T-helper 17 cell (primary cell): ENCODE results near the gene HOXC9. TPM values are rescaled to one million over a fixed set of nuclear protein-coding genes. Genes with fewer than 3 reads are reported as not detected.

ENCODE experiments used
- ATAC-seq: fragments of 150-1000 bp; cut with Tn5 transposase; 2 replicates; pipeline ENCODE4 v1.10.0; 2021; ENCODE audit warnings: mild to moderate bottlenecking, moderate library complexity
- DNase-seq, 3 donors: peaks; one replicate each; pipeline versions ENCODE4 v3.0.0 to v3.0.0-alpha.2; 2020 to 2021
- H3K9me3 ChIP-seq: one replicate; pipeline ENCODE4 v1.7.0; 2013; ENCODE audit warnings: low read length, mild to moderate bottlenecking; ENCODE audit not compliant: control insufficient read depth, poor library complexity, severe bottlenecking
- H3K27ac Mint-ChIP-seq: one replicate; pipeline ENCODE4 v1.8.0; 2022; ENCODE audit warnings: mild to moderate bottlenecking, moderate library complexity, mixed read lengths
- H3K27me3 Mint-ChIP-seq: one replicate; pipeline ENCODE4 v1.8.0; 2022; ENCODE audit warnings: mixed read lengths
- H3K36me3 Mint-ChIP-seq: one replicate; pipeline ENCODE4 v1.8.0; 2022; ENCODE audit warnings: low read depth, mixed read lengths
- H3K4me1 Mint-ChIP-seq: one replicate; pipeline ENCODE4 v1.8.0; 2022; ENCODE audit warnings: mild to moderate bottlenecking, mixed read lengths
- H3K4me3 Mint-ChIP-seq: one replicate; pipeline ENCODE4 v1.8.0; 2022; ENCODE audit warnings: mild to moderate bottlenecking, moderate library complexity, mixed read lengths
- total RNA-seq, 4 donors: library from RNA in 2 of 4; stranded (reverse) in 2 of 4; gene quantifications; one replicate each; pipeline ENCODE4 v1.2.3 and lab custom pipeline; 2022 to 2026

Gene HOXC9
- total RNA-seq, 2 donors from 2014 or later, result not detected

DNA sequence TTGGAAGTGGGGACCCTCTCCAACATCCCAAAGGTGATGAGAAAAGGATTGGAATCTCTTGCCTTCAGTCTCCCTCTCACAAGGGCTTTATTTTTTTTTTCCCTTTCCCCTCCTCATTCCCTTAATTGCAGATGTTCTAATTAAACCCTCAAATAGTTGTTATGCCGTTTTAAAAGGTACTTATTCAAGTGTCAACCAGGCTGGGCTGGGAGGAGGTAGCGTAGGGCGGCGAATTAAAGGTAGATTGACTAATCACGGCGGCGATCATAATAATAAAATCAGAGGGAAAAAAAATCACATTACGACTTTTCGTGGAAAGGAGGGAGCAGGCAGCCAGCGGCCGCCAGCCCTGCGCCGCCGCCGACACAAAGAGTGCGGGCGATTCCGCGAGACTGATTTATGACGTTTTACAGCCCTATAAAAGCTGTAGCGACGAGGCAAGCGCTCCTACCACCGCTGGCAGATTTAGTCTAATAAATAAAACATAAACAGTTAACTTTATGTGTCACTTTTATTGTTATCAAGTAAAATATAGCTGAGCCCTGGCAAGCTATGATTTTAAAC lies 52.0 kb downstream of the HOXC9 start:
- Mint-ChIP-seq H3K36me3 (peaks cover 9% of the 10 kb centered on the region), H3K4me3 (no peak overlapping the region), H3K4me1 (peaks cover 29% of the 10 kb centered on the region), H3K27me3 (peaks cover 94% of the 10 kb centered on the region), H3K27ac (no peak overlapping the region)
- no peaks in the 10 kb centered on the region for H3K9me3 ChIP-seq
- DNase-seq (no peak), ATAC-seq (no peak)

DNA sequence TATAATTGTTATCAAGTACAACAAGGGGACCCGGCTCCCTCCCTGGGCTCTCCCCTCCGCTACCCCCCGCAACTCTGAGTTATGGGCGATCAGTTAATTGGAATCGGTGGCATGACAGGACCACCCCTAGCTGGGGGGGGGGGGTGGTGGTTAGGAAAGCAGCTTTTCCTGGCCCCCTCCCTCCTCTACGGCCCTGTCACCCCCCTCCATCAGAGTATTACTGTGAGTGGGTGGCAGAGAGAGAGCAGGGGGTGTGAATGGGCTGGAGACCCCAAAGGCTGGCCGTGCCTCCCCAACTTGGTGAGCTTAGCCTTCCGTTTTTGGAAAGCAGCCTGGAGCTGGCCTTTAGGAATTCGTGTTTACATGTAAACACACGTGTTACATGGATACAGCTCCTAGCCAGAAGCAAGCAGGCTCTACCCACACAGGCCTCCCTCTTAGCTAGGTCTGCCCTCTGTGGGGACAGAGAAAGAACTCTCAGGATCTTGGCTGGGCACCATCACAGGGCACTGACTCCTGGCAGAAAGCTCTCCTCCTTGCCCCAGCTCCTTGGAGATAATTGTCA lies 52.6 kb downstream of the HOXC9 start:
- H3K9me3 ChIP-seq, result no peaks in the 10 kb centered on the region
- Mint-ChIP-seq H3K27me3 (peaks cover 95% of the 10 kb centered on the region), H3K27ac (no peak overlapping the region), H3K36me3 (peaks cover 9% of the 10 kb centered on the region), H3K4me3 (peak overlapping the region; percentile 49), H3K4me1 (peaks cover 26% of the 10 kb centered on the region)
- no peak for ATAC-seq
- no peak for DNase-seq

Other genes with a start within 250 kb of the HOXC9 start
- not detected for gene CISTR, start 248.2 kb upstream of the HOXC9 start, total RNA-seq
- gene HOXC13, start 61.3 kb upstream of the HOXC9 start, total RNA-seq, result not detected
- not detected for gene HOXC12, start 45.3 kb upstream of the HOXC9 start, total RNA-seq
- not detected for gene HOXC11, start 27.0 kb upstream of the HOXC9 start, total RNA-seq
- not detected for gene HOTAIR, start 25.2 kb upstream of the HOXC9 start, total RNA-seq
- not detected for gene HOXC10, start 15.0 kb upstream of the HOXC9 start, total RNA-seq
- not detected for gene HOXC8, start 8.8 kb downstream of the HOXC9 start, total RNA-seq
- gene HOXC6, start 28.3 kb downstream of the HOXC9 start, total RNA-seq, result not detected
- not detected for gene HOXC5, start 32.9 kb downstream of the HOXC9 start, total RNA-seq
- gene HOXC4, start 53.7 kb downstream of the HOXC9 start, total RNA-seq, result not detected
- 1 to 10 TPM; 8.6 to 9.2 TPM for gene SMUG1, start 188.8 kb downstream of the HOXC9 start, total RNA-seq